IMR-90 (cell line): ENCODE measurements around the gene SLC26A4. TPM values are rescaled to one million over a fixed set of nuclear protein-coding genes. Genes with fewer than 3 reads are reported as not detected.

ENCODE experiments used
- ATAC-seq: fragments of 200-7000 bp; cut with Tn5 transposase; 2 replicates; pipeline ENCODE4 v1.9.1; 2020; ENCODE audit warnings: low read depth, mild to moderate bottlenecking, moderate library complexity
- BruUV-seq: library from RNA; stranded (reverse); fragments of 400-500 nt; replicated peaks from 2 replicates; lab custom pipeline; 2021; lab: Mats Ljungman, UMichigan
- CTCF ChIA-PET: fragments of 300-600 bp; formaldehyde crosslinking; extraction: SDS; loops from one replicate; lab custom pipeline; 2021; ENCODE audit warnings: antibody characterized with exemption; lab: Yijun Ruan, JAX
- POLR2A ChIA-PET: fragments of 300-600 bp; sonication (Branson Sonifier 250); formaldehyde crosslinking; loops from one replicate; lab custom pipeline; 2022; ENCODE audit warnings: antibody characterized with exemption; ENCODE audit not compliant: unreplicated experiment; lab: Charles Lee
- DNase-seq: peaks from one replicate; pipeline ENCODE4 v3.0.0; 2013
- H2AFZ ChIP-seq: replicated peaks from 2 replicates; pipeline ENCODE3; 2013; ENCODE audit warnings: low read length, mild to moderate bottlenecking; ENCODE audit not compliant: poor library complexity
- H2AK5ac ChIP-seq: 2 replicates; pipeline ENCODE4 v1.6.1; 2013; ENCODE audit warnings: low read depth, low read length, inconsistent platforms
- H2AK9ac ChIP-seq: replicated peaks from 2 replicates; pipeline ENCODE3; 2013; ENCODE audit warnings: mild to moderate bottlenecking, low read depth, low read length, moderate library complexity; ENCODE audit not compliant: poor library complexity
- H2BK120ac ChIP-seq: 2 replicates; pipeline ENCODE4 v1.6.1; 2013; ENCODE audit warnings: low read depth, low read length, inconsistent platforms
- H2BK15ac ChIP-seq: 3 replicates; pipeline ENCODE4 v1.6.1; 2013; ENCODE audit warnings: low read depth, low read length, inconsistent platforms
- H2BK20ac ChIP-seq: 2 replicates; pipeline ENCODE4 v1.6.1; 2013; ENCODE audit warnings: low read depth, mild to moderate bottlenecking, inconsistent platforms, low read length, moderate library complexity
- H2BK5ac ChIP-seq: 2 replicates; pipeline ENCODE4 v1.6.1; 2013; ENCODE audit warnings: mild to moderate bottlenecking, low read depth, low read length, inconsistent platforms; ENCODE audit not compliant: poor library complexity, severe bottlenecking
- H3K14ac ChIP-seq: replicated peaks from 2 replicates; pipeline ENCODE4 v1.6.1; 2013; ENCODE audit warnings: low read depth, low read length, inconsistent platforms
- H3K18ac ChIP-seq: 2 replicates; pipeline ENCODE4 v1.6.1; 2013; ENCODE audit warnings: low read depth, low read length, control low read depth
- H3K23ac ChIP-seq: 2 replicates; pipeline ENCODE4 v1.6.1; 2013; ENCODE audit warnings: low read depth, low read length, inconsistent platforms
- H3K27ac ChIP-seq: 2 replicates; pipeline ENCODE4 v1.5.1; 2013; ENCODE audit warnings: mild to moderate bottlenecking, control low read depth, low read length; ENCODE audit not compliant: insufficient read depth
- H3K27me3 ChIP-seq: 2 replicates; pipeline ENCODE4 v1.6.1; 2013; ENCODE audit warnings: low read length; ENCODE audit not compliant: control insufficient read depth, insufficient read depth
- H3K36me3 ChIP-seq: 2 replicates; pipeline ENCODE4 v1.6.1; 2013; ENCODE audit warnings: low read length, mixed read lengths; ENCODE audit not compliant: control insufficient read depth, insufficient read depth
- H3K4ac ChIP-seq: 2 replicates; pipeline ENCODE4 v1.6.1; 2013; ENCODE audit warnings: low read depth, low read length, inconsistent platforms
- H3K4me1 ChIP-seq: 2 replicates; pipeline ENCODE4 v1.6.1; 2013; ENCODE audit warnings: low read length, mixed read lengths; ENCODE audit not compliant: control insufficient read depth, insufficient read depth
- H3K4me2 ChIP-seq: 2 replicates; pipeline ENCODE4 v1.6.1; 2013; ENCODE audit warnings: low read depth, mild to moderate bottlenecking, control low read depth, low read length, moderate library complexity
- H3K4me3 ChIP-seq: 2 replicates; pipeline ENCODE4 v1.5.1; 2013; ENCODE audit warnings: low read depth, mild to moderate bottlenecking, control low read depth, low read length, moderate library complexity; ENCODE audit not compliant: insufficient read depth
- H3K56ac ChIP-seq: 2 replicates; pipeline ENCODE4 v1.6.1; 2013; ENCODE audit warnings: low read length, inconsistent platforms; ENCODE audit not compliant: insufficient read depth; ENCODE audit errors: extremely low read depth
- H3K79me1 ChIP-seq, 2 experiments: 2 replicates each; pipeline ENCODE4 v1.6.1; 2013; ENCODE audit warnings: low read length in 2 of 2, inconsistent platforms in 1 of 2, low read depth in 1 of 2
- H3K9ac ChIP-seq: 2 replicates; pipeline ENCODE4 v1.6.1; 2013; ENCODE audit warnings: low read depth, low read length, control low read depth
- H3K9me1 ChIP-seq: 2 replicates; pipeline ENCODE4 v1.6.1; 2013; ENCODE audit warnings: low read length, inconsistent platforms; ENCODE audit not compliant: insufficient read depth
- H3K9me3 ChIP-seq: 2 replicates; pipeline ENCODE4 v1.6.1; 2013; ENCODE audit warnings: low read length; ENCODE audit not compliant: control insufficient read depth, insufficient read depth
- H4K20me1 ChIP-seq: 2 replicates; pipeline ENCODE4 v1.6.1; 2013; ENCODE audit warnings: low read length, inconsistent platforms; ENCODE audit not compliant: insufficient read depth
- H4K5ac ChIP-seq: 2 replicates; pipeline ENCODE4 v1.6.1; 2013; ENCODE audit warnings: mild to moderate bottlenecking, low read depth, low read length, control low read depth
- H4K8ac ChIP-seq, 2 experiments: 2 replicates each; pipeline ENCODE4 v1.6.1; 2013; ENCODE audit warnings: low read depth in 2 of 2, low read length in 2 of 2, control low read depth in 1 of 2, inconsistent platforms in 1 of 2
- H4K91ac ChIP-seq: 2 replicates; pipeline ENCODE4 v1.6.1; 2013; ENCODE audit warnings: low read depth, low read length, inconsistent platforms; ENCODE audit not compliant: insufficient read depth
- CHD1 ChIP-seq: IDR thresholded peaks from 2 replicates; pipeline ENCODE4 v1.6.1; 2012; ENCODE audit warnings: low read depth, low read length, improper control_type of control experiment
- CTCF ChIP-seq: conservative IDR thresholded peaks from 2 replicates; pipeline ENCODE4 v1.5.1; 2012; ENCODE audit warnings: mild to moderate bottlenecking, low read depth, low read length, improper control_type of control experiment
- FOS ChIP-seq: fragments of 150-350 bp; IDR thresholded peaks from 2 replicates; pipeline ENCODE4 v1.6.1; 2016; ENCODE audit warnings: low read depth, low read length
- MAFK ChIP-seq: IDR thresholded peaks from 2 replicates; pipeline ENCODE4 v1.6.1; 2012; ENCODE audit warnings: low read depth, low read length, improper control_type of control experiment
- MXI1 ChIP-seq: IDR thresholded peaks from 2 replicates; pipeline ENCODE4 v1.6.1; 2012; ENCODE audit warnings: low read depth, mild to moderate bottlenecking, low read length, moderate library complexity, borderline replicate concordance
- RAD21 ChIP-seq: IDR thresholded peaks from 2 replicates; pipeline ENCODE4 v1.6.1; 2012; ENCODE audit warnings: low read length, improper control_type of control experiment
- RCOR1 ChIP-seq: IDR thresholded peaks from 2 replicates; pipeline ENCODE4 v1.6.1; 2012; ENCODE audit warnings: mild to moderate bottlenecking, low read length, improper control_type of control experiment; ENCODE audit not compliant: insufficient replicate concordance
- RFX5 ChIP-seq: IDR thresholded peaks from 2 replicates; pipeline ENCODE4 v1.8.0; 2012; ENCODE audit warnings: low read depth, mild to moderate bottlenecking, low read length, moderate library complexity
- dilution Hi-C: fragments of 300-500 bp; cut with HindIII; formaldehyde crosslinking; loops from one replicate; pipeline ENCODE4 v1.14.3; 2018; ENCODE audit warnings: low sequenced_read_pairs; ENCODE audit not compliant: unreplicated experiment
- in situ Hi-C: fragments of 300-500 bp; cut with MboI; formaldehyde crosslinking; loops from 3 replicates; pipeline ENCODE4 v1.14.3; 2019; ENCODE audit warnings: low sequenced_read_pairs, inconsistent platforms, mixed read lengths
- intact Hi-C: fragments of 100-400 bp; cut with micrococcal nuclease; formaldehyde crosslinking; loops from 2 replicates; pipeline ENCODE4 v1.10.0; 2022
- polyA plus RNA-seq, 3 experiments: library from polyadenylated mRNA; depleted of rRNA; stranded (reverse); fragments of >200 nt; gene quantifications; 2 replicates each; pipeline ENCODE4 v1.2.3, GENCODE V29; 2012; ENCODE audit warnings: low replicate concordance in 1 of 3
- total RNA-seq: library from RNA; depleted of rRNA; stranded (reverse); fragments of >200 nt; gene quantifications from 2 replicates; pipeline ENCODE4 v1.2.3, GENCODE V29; 2012

The SLC26A4 gene
- total and polyA plus RNA-seq, 2 of the 4 experiments (the other 2 are of a cell fraction), result 0.09 to 1.1 TPM

- ATAC-seq (no peak), DNase-seq (peak; percentile 1)
- Histone ChIP-seq H3K9me3 (no peaks in the 10 kb centered on the region), H3K27ac (no peak overlapping the region), H4K8ac (no peak overlapping the region), H3K23ac (no peak overlapping the region), H4K20me1 (no peaks in the 10 kb centered on the region), H3K4me2 (no peak overlapping the region), H3K4me1 (no peaks in the 10 kb centered on the region; the same call in 1 of the 2 replicates), H3K18ac (no peak overlapping the region), H2BK5ac (no peak overlapping the region), H3K9ac (no peak overlapping the region), H3K4me3 (no peak overlapping the region), H3K9me1 (no peaks in the 10 kb centered on the region), H2AK9ac (no peak overlapping the region), H3K36me3 (no peaks in the 10 kb centered on the region), H2BK120ac (no peak overlapping the region), H4K91ac (no peak overlapping the region), H3K14ac (no peak overlapping the region), H2AK5ac (no peak overlapping the region), H3K4ac (no peak overlapping the region), H2BK20ac (no peak overlapping the region), H3K79me1 (no peaks in the 10 kb centered on the region), H2BK15ac (no peak overlapping the region), H4K5ac (no peak overlapping the region), H3K56ac (no peak overlapping the region), H3K27me3 (peaks cover 4% of the 10 kb centered on the region), H2AFZ (no peak overlapping the region)
- in situ Hi-C loops, result loop anchor here (10.0 to 25.0 kb wide), 2 partner anchors 409 to 533 kb away; partner anchors contain the start of gene LAMB4
- intact Hi-C loops, result loop anchor here (5.0 kb wide), 2 partner anchors 146 to 526 kb away; partner anchors contain the start of gene BCAP29
- no TSS peak for BruUV-seq
- POLR2A ChIA-PET, result no interaction called here
- TF ChIP-seq RCOR1 (no peak), CHD1 (no peak), FOS (no peak), RAD21 (no peak), MXI1 (no peak), CTCF (no peak), MAFK (no peak), RFX5 (no peak)
- dilution Hi-C loops, result no loop called here
- CTCF ChIA-PET, result no interaction called here
Measured at GRCh38 chr7:107728276-107728675, 67.6 kb downstream of the SLC26A4 start.
